Measurements from ENCODE around the gene CEP112.

DNA sequence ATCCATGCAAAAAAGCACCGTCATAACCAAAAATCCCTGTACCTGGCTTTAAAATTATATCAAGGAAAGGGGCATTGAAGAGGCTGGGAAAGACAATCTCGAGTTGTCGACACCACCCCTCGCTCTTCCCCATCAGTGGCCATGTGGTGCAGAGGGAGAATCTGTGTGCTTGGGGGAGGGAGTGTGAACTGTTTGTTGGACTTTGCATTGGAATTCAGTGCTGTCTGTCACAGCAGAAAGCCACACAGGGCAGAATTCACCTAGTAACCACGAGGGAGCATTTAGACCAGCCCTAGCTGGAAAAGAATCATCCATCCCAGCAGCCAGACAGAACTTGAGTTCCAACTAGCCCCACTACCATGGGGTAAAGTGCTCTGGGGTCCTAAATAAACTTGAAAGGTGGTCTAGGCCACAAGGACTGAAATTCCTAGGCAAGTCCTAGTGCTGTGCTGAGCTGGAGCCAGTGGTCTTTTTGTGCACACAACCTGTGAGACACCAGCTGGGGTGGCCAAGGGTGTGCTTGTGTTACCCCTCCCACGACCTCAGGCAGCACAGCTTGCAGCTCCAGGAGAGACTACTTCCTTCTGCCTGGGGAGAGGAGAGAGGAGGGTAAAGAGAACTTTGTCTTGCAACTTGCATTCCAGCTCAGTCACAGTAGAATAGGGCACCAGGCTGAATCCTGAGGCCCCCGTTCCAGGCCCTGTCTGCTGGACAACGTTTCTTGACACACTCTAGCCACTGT lies 11.5 kb upstream of the CEP112 start:
- TF ChIP-seq GATA2 (IDR thresholded peaks at IDR 0.05; ENCODE audit: low read depth, low read length) (no peak), GATA3 (IDR thresholded peaks at IDR 0.05; ENCODE audit: low read depth, low read length) (no peak)
